GM15510 (cell line): ENCODE data around the gene COL17A1.

Experiments
- POLR2A ChIP-seq: IDR thresholded peaks from 3 replicates; pipeline ENCODE4 v1.6.1; 2011; ENCODE audit warnings: borderline replicate concordance; ENCODE audit not compliant: insufficient read length; ENCODE audit errors: extremely low read depth

COL17A1 gene

DNA sequence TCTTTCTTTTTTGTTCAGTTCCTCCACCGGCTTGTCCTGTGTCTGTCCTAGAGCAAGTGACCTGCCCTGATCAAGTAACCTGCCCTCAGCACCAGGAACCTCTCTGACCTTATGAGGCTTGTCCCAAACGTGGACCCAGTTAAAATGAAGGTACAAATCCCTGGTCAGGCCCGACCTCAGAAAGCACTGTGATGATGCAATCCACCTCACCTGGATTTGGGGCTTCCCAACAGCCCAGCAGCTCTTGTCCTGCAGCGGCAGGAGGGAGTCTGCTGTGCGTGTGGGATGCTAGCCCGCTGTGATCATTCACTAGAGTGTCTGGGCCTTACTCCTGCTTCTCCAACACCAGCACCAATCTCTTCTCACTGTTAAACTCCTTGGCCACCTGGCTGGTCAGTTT is 11.2 kb downstream of the COL17A1 start:
- TF ChIP-seq POLR2A, result no peak

DNA sequence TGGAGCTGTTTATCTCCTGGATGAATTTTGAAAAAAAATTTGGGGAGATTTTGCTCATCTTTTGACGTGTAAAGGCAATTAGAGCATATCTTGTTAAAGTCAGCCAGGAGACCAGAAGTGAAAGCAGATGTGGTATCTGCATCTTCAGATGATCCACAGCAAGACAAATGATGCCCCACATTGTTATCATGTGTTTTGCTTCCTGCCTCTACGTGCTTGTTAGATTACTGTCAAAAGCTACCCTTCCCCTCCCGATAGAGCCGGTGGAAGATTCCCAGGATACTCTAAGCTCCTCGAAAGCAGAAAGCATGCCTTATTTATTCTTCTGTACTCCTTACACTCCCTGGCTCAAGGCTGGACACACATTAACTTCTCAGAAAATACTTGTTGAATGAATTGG is 12.9 kb downstream of the COL17A1 start:
- TF ChIP-seq POLR2A, result no peak

GRCh38 chr10:104069613-104070012 is 16.1 kb downstream of the COL17A1 start:
- no peak for TF ChIP-seq POLR2A

DNA sequence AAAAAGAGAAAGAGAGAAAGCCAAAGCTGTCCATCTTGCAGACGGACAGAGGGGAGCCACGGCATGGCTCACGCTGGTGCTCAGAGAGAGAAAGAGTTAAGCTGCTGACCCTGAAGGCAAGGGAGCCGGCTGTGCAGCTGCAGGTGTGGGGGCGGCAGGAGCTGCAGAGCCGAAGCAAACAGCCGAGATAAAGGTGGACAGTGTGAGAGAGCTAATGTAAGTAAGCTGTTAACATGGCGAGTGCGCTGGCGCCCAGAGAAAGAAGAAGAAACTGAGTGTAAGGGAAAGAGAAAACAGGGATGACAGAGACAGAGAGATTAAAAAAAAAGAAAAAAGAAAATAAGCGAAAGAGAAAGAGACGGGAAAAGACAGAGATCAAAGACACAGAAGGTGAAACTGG is 18.2 kb downstream of the COL17A1 start:
- TF ChIP-seq POLR2A, result no peak

GRCh38 chr10:104066945-104067344 is 18.7 kb downstream of the COL17A1 start:
- no peak for TF ChIP-seq POLR2A

- TF ChIP-seq POLR2A, result no peak
Observed at GRCh38 chr10:104065748-104066147, 19.9 kb downstream of the COL17A1 start.

GRCh38 chr10:104061196-104061595 is 24.5 kb downstream of the COL17A1 start:
- no peak for TF ChIP-seq POLR2A

DNA sequence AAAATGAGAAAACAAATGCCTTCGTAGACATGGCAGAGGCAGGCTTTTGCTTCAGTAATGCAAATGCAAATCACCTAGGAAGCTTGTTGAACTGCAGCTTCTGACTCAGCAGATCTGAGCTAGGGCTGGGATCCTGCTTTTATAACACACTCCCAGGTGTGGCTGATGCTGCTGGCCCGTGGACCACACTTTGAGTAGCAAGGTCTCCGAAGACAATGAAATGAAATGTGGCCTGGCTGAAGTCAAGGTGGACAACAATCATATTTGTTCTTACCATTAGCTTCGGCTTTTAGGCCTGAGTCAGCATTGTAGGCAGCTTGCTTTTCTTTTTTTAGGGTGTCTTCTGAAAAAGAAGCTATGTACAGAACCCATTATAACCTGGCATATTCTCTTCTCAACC is 26.3 kb downstream of the COL17A1 start:
- no peak for TF ChIP-seq POLR2A

DNA sequence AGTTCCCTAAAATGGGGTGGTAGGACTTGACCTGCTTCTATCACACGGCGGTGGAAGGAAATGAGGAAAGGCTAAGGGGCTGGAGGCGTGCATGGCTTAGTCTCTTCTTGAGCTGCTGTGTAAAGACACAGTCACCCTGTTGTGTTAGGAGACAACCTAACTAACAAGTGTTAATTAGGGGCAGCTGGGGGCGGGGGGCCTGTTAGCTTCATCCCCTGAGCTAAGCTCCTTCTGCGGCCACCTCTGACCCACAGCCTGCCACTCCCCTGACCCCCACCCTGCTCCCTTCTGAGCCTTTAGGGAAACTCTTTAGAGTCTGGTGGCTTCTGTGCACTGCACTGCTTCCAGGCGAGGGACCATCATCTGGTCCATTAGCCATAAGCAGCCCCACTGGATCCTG is 28.0 kb downstream of the COL17A1 start:
- TF ChIP-seq POLR2A, result no peak

- no peak for TF ChIP-seq POLR2A
Observed at GRCh38 chr10:104056619-104057273, 28.9 kb downstream of the COL17A1 start.

DNA sequence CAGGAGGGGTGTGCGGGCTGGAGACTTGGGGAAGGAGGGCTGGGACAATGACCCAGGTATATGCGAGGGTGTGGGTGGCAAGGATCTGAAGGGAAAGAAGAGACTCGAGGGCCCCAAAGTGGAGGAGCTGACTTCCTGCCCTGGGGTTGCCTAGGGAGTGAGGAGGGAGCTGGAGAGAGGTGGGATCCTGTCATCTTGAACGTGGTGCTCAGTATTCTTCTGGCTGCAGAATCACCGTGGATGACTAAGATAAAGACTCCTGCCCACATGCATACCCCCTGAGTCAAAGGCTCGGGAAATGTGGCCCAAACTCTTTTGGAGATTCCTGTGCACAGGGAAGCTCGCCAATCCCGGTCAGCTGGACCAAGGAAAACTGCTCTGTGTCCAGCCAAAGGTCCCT is 31.2 kb downstream of the COL17A1 start:
- TF ChIP-seq POLR2A, result no peak

GRCh38 chr10:104053201-104053600 is 32.5 kb downstream of the COL17A1 start:
- no peak for TF ChIP-seq POLR2A

DNA sequence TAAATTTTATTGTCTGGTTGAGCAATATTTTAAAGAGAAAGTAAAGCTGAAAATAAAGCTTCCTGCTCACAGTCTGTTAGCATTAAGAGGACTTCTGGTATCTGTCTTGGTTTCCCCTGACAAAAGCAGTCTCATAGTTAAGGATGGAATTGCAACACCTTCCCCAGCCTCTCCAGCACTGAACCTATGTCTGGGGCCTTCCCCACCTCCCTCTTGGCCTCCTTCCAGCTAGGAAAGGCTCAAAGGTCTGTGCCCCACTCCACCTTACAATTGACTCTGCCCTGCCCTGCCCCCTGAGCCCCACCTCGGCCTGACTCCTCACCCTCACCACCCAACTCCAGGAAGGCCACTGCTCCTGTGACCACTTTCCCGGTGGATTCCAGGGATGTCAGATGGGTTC is 33.2 kb downstream of the COL17A1 start:
- no peak for TF ChIP-seq POLR2A

DNA sequence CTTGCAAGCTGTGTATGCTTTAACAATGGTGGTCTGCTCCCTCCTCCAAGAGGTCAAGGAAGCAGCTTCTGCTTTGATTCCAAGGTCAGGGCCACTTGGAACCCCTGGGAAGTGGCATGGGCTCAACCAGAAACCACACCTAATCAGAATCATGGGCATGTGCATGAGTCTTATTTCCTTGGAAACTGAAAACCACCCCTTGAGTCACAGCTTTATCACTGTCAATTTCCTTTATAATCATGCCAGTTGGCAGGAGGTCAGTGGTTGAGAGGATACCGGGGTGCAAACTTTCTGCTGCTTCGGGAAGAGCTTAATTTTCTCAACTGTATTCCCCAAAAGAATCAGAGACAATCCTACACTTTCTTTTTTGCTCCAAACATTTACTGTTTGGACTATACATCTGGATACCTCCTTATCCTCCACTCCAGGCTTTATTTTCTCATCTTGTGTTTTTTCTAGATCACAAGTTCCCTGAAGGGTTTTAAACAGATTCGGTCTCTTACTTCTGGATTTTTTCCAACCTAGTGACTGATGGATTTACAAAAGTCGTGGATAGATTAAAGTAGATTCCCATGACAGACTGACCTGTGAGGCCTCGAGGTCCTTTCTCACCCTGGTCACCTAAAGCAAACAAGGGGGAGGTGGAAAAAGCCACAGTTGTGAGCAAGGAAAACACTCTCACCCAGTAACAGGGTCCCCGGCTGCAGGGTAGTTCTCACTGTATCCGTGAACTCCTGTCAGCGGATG is 36.0 kb downstream of the COL17A1 start:
- no peak for TF ChIP-seq POLR2A

- no peak for TF ChIP-seq POLR2A
Observed at GRCh38 chr10:104046651-104047050, 39.0 kb downstream of the COL17A1 start.

GRCh38 chr10:104045151-104046089 is 40.3 kb downstream of the COL17A1 start:
- no peak for TF ChIP-seq POLR2A

DNA sequence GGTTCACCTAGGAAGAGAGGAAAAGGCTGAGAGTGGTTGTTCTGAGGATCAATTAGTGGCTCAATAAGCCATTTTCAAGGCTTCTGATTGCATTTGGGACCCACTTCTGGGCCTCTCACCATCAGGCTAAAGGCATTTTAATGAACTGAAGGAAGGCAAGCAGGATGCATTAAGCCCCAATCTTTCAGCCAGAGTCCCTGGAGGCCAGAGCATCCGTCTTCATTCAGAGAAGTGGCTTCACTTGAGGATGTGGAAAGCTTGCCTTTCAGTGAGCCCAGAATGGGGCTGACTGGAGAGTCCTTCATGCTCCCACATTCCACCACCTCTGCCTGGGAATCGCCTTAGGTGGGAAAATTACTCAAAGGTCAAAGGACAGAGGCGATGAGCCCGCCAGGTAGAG is 41.8 kb downstream of the COL17A1 start:
- TF ChIP-seq POLR2A, result no peak
